HG03135 (cell line): ENCODE measurements around the gene ARID1B.
A peak's percentile ranks its signal among the peaks of the same experiment; 100 is the strongest.
"Not testable (repeated sequence)": the region's sequence is repeated elsewhere in the genome, so short reads cannot be mapped to it uniquely, and the experiment has no call there.

Source experiments
- ATAC-seq: cut with Tn5 transposase; IDR thresholded peaks from one replicate; pipeline ENCODE4 v1.9.1; 2021; ENCODE audit warnings: mild to moderate bottlenecking, moderate library complexity; ENCODE audit not compliant: unreplicated experiment

The ARID1B gene

DNA sequence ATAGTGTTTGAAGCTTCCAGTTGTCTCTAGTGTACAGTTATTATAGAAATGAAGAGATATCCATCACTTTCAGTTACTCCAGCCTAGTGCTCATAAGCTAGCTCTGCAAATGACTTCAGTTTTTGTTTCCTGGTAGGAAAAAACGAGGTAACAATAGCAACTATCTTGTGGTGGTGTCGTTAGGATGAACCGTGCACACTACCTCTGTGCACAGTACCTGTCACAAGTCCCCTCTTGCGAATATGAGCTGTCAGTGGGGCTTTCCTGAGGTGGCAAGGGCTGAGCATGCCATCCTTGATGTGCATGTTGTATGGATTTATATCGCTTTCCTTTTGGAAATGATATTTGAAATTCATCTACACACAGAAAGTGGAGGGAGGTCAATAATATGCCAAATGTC, 151.8 kb downstream of the ARID1B start:
- no peak for ATAC-seq

DNA sequence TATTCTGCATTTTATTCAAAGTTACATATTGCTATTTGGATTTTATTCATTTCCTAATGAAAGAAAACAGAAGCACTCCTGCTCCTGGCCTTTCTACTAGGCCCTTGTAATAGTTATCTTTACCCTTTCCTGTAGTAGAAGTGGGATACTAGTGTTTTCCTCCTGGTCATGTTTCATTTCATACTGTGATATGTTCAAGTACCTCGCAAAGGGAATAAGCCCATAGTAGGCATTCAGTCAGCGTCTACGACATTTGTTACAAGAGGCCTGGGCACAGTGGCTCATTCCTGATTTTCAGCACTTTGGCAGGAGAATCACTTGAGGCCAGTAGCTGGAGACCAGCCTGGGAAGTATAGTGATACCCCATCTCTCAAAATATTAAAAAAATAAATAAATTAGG, 154.1 kb downstream of the ARID1B start:
- no peak for ATAC-seq

DNA sequence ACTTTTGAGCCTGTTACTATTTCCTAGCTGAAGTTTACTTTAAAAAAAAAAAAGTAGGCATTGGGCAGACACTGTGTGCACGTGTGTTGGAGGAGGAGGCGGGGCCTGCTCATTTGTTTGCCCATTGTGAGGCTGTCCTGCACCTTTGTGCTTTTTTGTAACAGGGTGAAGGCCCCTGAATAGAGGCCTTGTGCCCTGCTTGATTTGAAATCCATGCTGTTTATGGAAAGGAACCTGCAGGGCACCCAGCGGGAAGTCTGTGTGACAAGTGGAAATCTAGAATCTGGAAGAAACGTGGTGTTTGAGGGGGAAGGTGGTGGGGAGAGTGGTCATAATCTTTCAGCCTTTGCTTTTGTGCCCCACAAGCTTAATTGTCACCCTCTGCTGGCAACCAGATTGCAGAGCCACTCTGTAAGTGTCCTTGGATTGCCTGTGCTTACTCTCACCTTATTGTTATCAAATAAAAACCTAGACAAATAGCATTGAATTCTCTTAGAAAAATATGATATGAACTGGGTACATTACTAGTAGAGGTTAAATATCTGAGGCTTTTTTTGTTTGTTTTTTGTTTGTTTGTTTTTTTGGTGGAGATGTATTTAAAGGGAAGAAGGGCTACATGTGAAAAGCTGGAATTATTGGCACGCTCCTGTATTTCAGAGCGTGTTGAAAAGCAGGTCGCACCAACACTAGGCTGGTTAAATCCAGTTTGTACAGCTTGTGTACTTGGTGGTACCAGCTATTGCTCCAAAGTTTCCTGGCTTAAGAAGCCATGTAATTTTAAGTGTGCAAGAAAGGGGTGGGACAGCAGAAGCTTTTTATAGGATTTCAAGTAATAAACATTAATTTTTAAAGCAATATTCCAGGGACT, 156.3 kb downstream of the ARID1B start:
- ATAC-seq, result no peak

DNA sequence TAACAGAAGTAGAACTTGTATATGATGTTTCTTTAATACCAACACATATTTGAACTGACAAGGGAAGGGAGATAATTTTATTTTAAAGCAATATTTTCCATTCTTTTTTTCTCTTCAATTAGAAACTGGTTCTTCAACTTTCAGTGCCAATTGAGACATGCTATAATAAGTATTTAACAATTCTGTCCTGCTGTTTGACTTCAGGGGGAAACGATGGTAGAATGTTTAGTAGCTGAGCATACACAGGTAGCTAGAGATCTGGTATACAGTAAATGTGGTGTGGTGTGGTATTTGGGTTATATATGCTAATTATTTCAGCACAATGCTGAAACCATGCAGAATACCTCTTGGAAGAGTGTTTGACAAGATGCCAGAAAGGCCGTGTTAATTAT, 156.9 kb downstream of the ARID1B start:
- no peak for ATAC-seq

DNA sequence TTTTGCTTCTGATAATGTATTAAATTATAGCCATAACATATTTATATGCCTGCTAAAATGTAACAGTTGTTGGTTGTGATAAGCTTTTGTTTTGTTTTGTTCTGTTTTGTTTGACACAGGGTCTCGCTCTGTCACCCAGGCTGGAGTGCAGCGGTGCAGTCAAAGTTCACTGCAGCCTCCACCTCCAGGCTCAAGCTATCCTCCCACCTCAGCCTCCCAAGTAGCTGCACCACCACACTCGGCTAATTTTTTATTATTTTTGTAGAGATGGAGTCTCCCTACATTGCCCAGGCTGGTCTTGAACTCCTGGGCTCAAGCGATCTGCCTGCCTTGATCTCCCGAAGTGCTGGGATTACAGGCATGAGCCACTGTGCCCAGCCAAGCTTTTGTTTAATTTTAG, 157.8 kb downstream of the ARID1B start:
- ATAC-seq, result no peak

DNA sequence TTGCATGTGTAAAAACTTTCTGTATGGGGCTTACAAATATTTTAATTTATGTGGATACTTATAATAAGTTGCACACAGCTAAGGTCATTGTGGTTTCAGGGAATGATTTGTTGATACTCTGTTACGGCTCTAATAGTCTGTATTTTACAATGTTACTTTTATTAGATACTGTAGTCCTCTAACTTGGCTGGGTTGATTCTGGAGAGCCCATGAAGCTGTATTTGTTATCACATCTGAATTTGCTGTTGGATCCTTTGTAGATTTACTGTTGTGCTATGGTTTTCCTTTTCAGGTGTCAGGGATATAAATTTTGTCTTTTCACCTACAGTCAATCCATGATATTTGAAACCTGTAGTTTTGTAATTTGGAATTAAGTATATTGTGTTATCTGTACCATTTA, 161.0 kb downstream of the ARID1B start:
- ATAC-seq, result no peak

DNA sequence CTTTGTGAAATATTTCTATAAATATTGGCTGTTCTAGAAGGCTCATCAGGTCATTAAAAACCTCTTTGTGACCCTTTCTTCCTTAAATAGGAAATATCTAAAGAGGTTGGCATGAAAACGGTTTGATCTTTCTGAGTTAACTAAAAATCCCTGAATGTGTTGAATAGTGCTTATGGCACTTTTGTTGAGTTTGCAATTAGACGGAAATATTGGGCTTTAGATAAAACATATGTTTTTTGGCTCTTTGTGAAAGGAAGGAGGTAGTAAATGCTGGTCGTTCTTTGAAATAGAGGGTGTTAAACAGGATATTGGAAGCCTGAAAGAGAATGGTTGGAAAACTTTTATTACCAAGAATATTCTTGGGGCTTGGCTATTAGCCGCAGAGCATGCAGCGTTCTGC, 163.0 kb downstream of the ARID1B start:
- no peak for ATAC-seq

DNA sequence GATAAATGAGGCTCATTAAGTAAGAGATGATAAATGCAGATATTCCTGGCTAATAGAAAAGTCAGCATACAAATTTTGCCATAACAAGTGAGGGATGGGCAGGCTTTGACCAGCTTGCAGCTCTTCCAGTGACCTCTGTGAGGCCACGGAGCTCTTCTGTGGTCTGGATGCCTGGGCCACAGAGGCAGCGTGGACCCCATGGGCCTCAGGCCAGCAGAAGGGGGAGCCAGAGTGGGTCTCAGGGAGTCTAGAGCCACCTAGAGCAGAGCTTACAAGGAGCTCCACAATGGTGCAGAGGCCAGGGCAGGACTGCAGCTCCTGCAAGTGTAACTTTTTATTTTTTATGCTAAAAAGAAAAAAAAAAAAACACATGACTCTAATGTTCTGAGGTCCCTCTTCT, 165.1 kb downstream of the ARID1B start:
- no peak for ATAC-seq

DNA sequence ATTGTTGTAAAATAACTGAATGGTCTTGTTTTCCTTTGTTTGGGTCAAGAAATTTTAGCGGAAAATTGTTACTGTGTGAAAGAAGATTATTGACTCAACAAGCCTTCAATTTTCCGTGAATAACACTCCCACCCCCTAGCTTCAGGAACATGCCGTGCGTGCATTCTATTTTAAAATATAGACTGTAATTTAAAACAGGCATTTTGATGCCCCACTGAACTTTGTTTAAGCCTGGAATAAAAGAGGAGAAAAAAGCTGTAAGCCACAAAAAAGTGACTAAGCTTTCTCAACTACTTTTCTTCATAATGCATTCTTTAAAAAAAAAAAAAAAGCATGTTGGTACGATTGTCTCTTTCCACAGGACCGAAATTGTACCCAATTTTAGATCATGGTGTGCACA, 166.0 kb downstream of the ARID1B start:
- no peak for ATAC-seq

DNA sequence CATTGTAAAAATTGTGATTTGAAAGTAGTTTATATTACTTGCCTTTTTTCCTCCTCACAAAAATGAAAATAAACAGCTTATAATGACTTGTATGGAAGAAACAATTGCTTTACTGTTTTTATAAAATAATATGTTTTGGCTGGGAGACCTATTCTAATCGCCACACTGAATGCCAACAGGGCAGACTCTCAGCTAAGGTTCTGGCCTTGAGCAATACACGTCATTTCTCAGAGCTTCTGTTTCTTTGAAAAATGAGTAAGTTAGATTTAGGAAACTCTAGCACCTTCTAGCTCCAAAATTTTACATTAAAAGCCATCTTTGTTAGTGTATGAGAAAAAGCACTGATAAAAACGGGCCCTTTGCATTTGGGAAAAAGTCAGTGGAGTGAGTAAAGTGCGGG, 166.6 kb downstream of the ARID1B start:
- no peak for ATAC-seq

DNA sequence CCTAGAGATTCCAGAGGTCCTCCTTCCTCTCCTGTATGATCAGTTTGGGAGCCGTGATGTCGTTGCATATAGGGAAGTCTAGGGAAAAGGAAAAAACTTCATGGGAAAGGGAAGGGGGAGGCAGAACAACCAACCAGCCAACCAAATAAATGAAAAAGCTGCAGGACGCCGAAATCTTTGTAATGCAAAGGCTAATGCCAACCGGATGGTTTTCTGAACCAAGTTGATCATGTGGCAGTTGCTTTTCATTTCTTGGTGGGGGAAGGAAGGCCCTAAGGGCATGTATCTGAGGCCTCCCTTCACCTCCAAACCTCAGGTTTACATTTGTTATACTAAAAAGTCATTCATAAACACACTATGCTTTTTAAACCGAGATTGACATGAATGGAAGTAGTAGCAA, 167.2 kb downstream of the ARID1B start:
- no peak for ATAC-seq

DNA sequence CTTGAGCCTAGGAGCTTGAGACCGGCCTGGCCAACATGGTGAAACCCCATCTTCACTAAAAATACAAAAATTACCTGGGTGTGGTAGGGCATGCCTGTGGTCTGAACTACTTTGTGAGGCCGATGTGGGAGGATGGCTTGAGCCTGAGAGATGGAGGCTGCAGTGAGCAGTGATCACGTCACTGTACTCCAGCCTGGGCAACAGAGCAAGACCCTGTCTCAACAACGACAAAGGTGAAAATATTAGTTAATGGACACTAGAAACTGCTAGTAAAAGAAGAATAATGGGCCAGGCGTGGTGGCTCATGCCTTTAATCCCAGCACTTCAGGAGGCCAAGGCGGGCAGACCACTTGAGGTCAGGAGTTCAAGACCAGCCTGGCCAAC, 168.6 kb downstream of the ARID1B start:
- not testable (repeated sequence) for ATAC-seq

DNA sequence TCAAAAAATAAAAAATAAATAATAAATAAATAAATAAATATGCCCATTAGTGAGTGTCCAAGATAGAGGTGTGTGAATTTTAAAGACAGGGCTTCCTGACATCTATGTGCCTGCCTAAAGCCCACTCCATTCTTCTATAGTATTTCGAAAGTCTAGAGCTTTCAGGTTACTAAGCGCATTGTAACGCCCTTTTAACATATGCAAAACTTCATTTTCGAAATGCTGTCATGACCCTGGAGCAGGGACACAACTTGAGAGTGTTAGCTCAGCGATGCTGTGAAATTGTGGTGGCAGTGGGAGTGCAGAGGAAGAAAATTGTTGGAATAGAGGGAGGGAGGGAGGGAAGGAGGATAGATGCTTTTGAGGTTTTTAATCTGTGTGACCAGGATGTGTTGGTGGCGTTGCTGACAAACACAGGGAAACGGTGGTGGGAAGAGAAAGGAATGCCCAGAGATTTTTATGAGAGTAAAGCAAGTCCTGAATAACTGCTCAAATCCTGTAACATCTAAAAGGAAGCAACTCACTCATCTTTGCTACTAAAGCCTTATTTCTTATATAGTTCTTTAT, 169.3 kb downstream of the ARID1B start:
- ATAC-seq, result no peak

DNA sequence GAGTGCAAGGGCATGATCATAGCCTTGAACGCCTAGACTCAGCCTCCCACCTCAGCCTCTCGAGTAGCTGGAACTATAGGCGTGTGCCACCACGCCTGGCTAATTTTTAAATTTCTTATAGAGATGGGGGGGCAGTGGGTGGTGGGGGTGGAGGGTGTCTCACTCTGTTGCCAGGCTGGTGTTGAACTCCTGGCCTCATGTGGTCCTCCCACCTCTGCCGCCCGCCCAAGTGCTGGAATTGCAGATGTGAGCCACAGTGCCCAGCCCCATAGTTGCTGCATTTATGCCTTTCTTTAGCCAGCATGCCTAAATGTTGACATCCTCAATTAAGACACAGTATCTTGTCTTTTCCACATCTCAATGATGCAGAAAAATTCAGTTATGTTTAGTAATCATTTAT, 171.1 kb downstream of the ARID1B start:
- ATAC-seq, result no peak

DNA sequence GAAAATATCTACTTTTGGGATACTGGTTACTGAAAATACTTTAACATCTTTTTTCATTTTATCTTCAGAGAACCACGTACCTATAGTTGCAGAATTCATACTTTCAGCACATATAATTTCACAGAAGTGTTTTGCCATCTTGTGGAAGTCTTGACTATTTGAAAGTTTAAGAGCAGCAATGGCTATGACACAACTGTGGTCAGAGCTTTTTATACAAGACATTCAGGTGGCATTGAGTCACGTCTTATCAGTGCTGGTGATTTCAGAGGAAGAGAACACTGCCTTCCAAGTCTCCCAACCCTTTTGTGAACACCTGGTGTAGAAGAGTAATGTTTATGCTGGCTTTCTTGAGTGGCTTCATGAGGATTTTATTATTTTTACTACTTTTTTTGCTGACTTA, 171.6 kb downstream of the ARID1B start:
- no peak for ATAC-seq

DNA sequence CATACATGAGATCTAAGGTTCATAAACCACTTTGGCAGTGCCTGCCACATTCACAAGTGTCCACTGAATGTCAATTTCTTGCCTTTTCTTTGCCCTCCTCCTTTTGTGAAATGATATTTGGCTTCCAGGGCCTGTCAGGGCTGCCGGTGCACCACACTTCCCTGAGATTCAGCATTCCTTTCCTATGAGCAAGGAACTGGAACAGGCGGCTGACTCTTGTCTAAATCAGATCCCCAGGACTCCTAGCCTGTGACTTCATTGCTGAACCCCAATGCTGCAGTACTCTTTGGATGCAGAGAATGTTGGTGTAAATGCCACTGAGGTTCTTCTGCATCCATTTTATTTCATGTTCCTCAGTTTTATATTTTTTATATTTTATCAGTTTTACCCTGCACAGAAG, 172.2 kb downstream of the ARID1B start:
- no peak for ATAC-seq

DNA sequence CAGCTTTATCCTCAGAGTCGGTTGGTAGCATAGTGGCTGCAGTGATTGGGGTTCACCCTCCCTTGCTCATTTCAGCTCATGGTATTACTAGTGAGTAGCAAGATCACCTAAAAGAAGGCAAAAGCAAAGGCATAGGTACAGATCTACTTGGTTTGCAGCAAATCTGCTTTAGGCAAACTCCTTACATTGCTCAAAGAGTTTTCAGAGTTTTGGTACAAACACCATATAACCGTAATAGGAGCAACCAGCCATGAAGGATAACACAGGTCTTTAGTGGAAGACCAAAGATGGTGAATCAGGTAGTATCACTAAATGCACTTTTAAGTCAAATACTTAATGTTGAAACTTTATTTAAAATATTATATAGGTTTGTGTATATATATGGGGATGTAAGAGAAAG, 172.9 kb downstream of the ARID1B start:
- no peak for ATAC-seq

DNA sequence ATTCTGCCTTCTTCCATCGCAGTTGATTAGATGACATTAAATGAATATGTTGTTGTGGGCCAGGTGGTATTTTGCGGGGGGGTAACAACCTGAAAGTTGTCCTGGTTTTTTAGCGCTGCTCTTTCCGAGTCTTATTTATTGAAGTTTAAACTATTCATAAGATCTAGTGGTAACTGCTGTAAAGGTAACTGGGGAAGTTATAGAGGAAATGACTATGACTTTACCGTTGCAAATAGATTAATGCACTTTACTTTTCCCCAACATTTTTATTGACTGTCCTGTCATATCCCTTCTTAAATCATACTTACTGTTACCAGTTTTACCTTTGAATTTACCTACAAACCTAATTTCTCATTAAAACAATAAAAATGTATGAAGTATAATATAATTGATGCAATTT, 173.4 kb downstream of the ARID1B start:
- ATAC-seq, result no peak

DNA sequence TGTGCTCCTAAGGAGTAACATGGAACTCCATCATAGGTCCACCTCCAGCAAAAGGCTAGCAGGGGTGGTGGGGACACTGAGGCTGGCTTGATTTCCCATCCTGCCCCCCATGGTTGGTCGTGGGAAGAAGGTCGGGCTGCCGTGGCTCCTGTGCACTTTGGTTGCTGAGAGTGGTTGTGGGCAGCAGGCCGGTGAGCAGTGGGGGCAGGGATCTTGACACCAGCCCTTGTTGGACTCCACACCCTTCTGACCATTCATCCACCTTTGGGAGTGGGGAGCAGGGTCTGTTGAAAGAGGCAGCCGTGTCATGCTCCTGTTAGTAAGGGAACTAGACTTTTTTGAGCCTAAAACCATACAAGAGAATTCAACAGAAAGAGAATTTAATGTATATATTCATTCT, 175.2 kb downstream of the ARID1B start:
- ATAC-seq, result no peak

DNA sequence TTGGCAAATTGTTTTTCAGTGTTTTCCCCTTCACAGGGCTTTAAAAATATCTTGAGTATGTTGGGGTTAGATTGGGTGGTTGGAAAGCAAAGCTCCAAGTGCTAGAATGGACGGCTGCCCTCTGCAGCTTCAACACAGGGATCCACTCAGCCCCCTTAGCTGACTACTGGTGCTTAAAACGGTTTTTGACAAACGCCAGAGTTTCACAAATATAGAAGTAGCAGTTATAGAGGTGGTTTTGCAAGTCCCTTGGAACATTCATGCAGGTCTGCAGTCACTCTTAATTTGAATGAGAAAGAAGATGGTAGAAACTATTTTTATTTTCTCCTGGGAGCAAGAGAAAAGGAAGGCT, 175.9 kb downstream of the ARID1B start:
- ATAC-seq, result peak; percentile 21

DNA sequence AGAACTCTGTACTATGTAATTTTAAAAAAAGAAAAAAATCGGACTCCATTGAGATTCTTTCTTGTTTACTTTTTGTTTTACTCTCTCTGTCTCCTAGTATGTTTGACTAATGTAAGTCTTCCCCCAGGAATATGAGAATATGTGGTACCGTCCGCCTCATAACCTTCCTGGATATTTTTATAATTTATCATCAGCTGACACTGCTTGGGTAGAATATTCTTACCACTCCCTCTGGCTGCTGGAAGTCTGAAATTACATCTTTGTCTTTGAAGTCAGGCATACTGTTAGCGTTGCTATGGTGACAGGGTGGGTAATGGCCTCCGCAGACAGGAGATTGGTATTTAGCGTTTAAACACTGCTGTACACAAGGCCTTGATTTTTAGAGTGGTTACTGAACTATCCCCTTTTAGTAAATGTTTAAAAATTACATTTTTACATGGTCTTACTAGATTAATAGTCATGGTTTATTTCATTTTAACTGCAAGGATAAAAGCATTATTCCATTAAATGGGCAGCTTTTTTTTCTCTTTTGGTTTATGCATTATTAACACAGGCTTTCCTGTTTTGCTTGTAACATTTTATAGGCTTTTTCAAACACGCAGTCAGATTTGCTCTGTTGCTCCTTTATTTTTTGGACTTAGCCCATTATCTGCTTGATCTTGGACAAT, 176.4 kb downstream of the ARID1B start:
- ATAC-seq, result peak; percentile 57

DNA sequence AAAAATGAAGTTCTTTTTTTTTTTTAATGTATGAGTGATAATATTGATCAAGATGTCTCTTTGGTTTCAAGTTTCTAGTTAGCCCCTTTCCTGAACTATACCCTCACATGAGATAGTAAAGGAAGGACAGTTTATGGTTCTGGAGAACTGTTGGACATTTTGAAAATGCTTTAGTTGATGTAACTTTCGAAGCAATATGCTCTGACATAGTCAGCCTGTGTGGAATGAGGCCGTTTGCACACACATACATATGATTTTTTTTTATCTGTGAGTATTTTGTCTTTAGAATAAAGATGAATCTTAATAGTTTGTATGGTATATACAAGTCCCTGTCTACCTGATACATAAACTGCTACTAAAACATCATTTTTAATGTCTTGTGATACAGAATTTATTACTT, 177.0 kb downstream of the ARID1B start:
- no peak for ATAC-seq
